Vagina (tissue), 2 donors: ENCODE measurements around the gene HMGXB4. TPM values are rescaled to one million over a fixed set of nuclear protein-coding genes. Genes with fewer than 3 reads are reported as not detected.

Source experiments
- DNase-seq, 2 donors: peaks; one replicate each; pipeline ENCODE4 v3.0.0-alpha.2; 2017; ENCODE audit errors: extremely low spot score in 2 of 2
- H3K27ac ChIP-seq: fragments of 200-600 bp; sonication (generic); one replicate; pipeline ENCODE4 v1.5.1; 2019
- H3K27me3 ChIP-seq: fragments of 200-600 bp; sonication (generic); one replicate; pipeline ENCODE4 v1.5.1; 2019
- H3K36me3 ChIP-seq, 2 donors: fragments of 200-600 bp; sonication (generic); one replicate each; pipeline ENCODE4 v1.5.1; 2017 to 2019
- H3K4me1 ChIP-seq: fragments of 200-600 bp; sonication (generic); one replicate; pipeline ENCODE4 v1.5.1; 2019
- H3K4me3 ChIP-seq, 2 donors: fragments of 200-600 bp; sonication (generic); 1 replicate in 1 of 2; 2 replicates in 1 of 2; pipeline ENCODE4 v1.5.1; 2016 to 2019
- H3K9me3 ChIP-seq: fragments of 200-600 bp; sonication (generic); one replicate; pipeline ENCODE4 v1.5.1; 2019
- CTCF ChIP-seq, 3 experiments: fragments of 450-650 bp in 2 of 3; fragments of 200-600 bp in 1 of 3; sonication (generic) in 1 of 3; IDR thresholded peaks; one replicate each; pipeline ENCODE4 v1.5.1; 2017 to 2019; ENCODE audit warnings: antibody characterized with exemption in 3 of 3, mild to moderate bottlenecking in 2 of 3, moderate library complexity in 2 of 3
- POLR2A ChIP-seq, 2 donors: fragments of 450-650 bp; IDR thresholded peaks; one replicate each; pipeline ENCODE4 v1.6.1; 2017; ENCODE audit warnings: antibody characterized with exemption in 2 of 2, mild to moderate bottlenecking in 2 of 2, moderate library complexity in 2 of 2
- POLR2AphosphoS5 ChIP-seq, 2 donors: sonication (generic); formaldehyde crosslinking; IDR thresholded peaks; one replicate each; pipeline ENCODE4 v1.9.0; 2017; ENCODE audit warnings: antibody characterized with exemption in 2 of 2, mild to moderate bottlenecking in 2 of 2, low read depth in 1 of 2; ENCODE audit not compliant: insufficient read depth in 1 of 2
- intact Hi-C: fragments of 100-400 bp; cut with DNase I; formaldehyde crosslinking; loops from one replicate; pipeline ENCODE4 v1.15.1; 2023
- total RNA-seq: library from RNA; depleted of rRNA; stranded (reverse); fragments of >200 nt; gene quantifications from one replicate; pipeline ENCODE4 v1.2.3, GENCODE V29; 2016

HMGXB4 gene
- total RNA-seq, 1 donor from 2014 or later, result 12.8 TPM

GRCh38 chr22:35296051-35296450 is 38.8 kb downstream of the HMGXB4 start:
- H3K4me3 ChIP-seq, result no peak overlapping the region
- no peaks in the 10 kb centered on the region for H3K9me3 ChIP-seq
- no peak for TF ChIP-seq POLR2A (IDR thresholded peaks at IDR 0.05)
- no peak for TF ChIP-seq POLR2AphosphoS5 (IDR thresholded peaks at IDR 0.05; ENCODE audit: insufficient read depth in 1 of 2, low read depth in 1 of 2)
- intact Hi-C loops, result no loop called here
- H3K27me3 ChIP-seq, result no peaks in the 10 kb centered on the region
- no peak overlapping the region for H3K27ac ChIP-seq
- peaks cover 7% of the 10 kb centered on the region for H3K4me1 ChIP-seq
- no peak for DNase-seq
- peaks cover 0 to 31% of the 10 kb centered on the region in 2 donors for H3K36me3 ChIP-seq

- no peaks in the 10 kb centered on the region for H3K27me3 ChIP-seq
- H3K36me3 ChIP-seq, result peaks cover 0 to 6% of the 10 kb centered on the region in 2 donors
- TF ChIP-seq POLR2A (IDR thresholded peaks at IDR 0.05), result no peak
- no peak for TF ChIP-seq POLR2AphosphoS5 (IDR thresholded peaks at IDR 0.05; ENCODE audit: insufficient read depth in 1 of 2, low read depth in 1 of 2)
- TF ChIP-seq CTCF (IDR thresholded peaks at IDR 0.05), result no peak
- no peak for DNase-seq
- H3K4me1 ChIP-seq, result peaks cover 28% of the 10 kb centered on the region
- peak overlapping the region; percentile 84 to 95 for H3K4me3 ChIP-seq
- no peaks in the 10 kb centered on the region for H3K9me3 ChIP-seq
- H3K27ac ChIP-seq, result peak overlapping the region; percentile 99
- intact Hi-C loops, result no loop called here
Observed at GRCh38 chr22:35299217-35299672, 42.0 kb downstream of the HMGXB4 start.

GRCh38 chr22:35299673-35300499 is 42.6 kb downstream of the HMGXB4 start, which contains the start of gene TOM1:
Gene TOM1, plus strand, starts transcription at chr22:35299894. Its CDS starts 35 bp downstream, at chr22:35299929.
- Histone ChIP-seq H3K27ac (peak within 1 kb of the TSS; percentile 99), H3K9me3 (no peaks in the 10 kb centered on the region), H3K4me1 (peaks cover 31% of the 10 kb centered on the region), H3K36me3 (no peaks in the 10 kb centered on the region), H3K27me3 (no peaks in the 10 kb centered on the region), H3K4me3 (peak within 1 kb of the TSS; percentile 84 to 95)
- intact Hi-C loops, result no loop called here
- peak in 1 of 2 donors; percentile 99 for DNase-seq
- TF ChIP-seq CTCF (IDR thresholded peaks at IDR 0.05), result no peak
- peak; percentile 7 to 83 for TF ChIP-seq POLR2A (IDR thresholded peaks at IDR 0.05)
- peak; percentile 89 to 100 for TF ChIP-seq POLR2AphosphoS5 (IDR thresholded peaks at IDR 0.05; ENCODE audit: insufficient read depth in 1 of 2, low read depth in 1 of 2)

- H3K27ac ChIP-seq, result peak overlapping the region; percentile 99
- TF ChIP-seq POLR2AphosphoS5 (IDR thresholded peaks at IDR 0.05; ENCODE audit: insufficient read depth in 1 of 2, low read depth in 1 of 2), result peak in 1 of 2 donors; percentile 65
- peak in 1 of 2 donors; percentile 8 for TF ChIP-seq POLR2A (IDR thresholded peaks at IDR 0.05)
- no peak for TF ChIP-seq CTCF (IDR thresholded peaks at IDR 0.05)
- no peaks in the 10 kb centered on the region for H3K27me3 ChIP-seq
- H3K9me3 ChIP-seq, result no peaks in the 10 kb centered on the region
- no peaks in the 10 kb centered on the region for H3K36me3 ChIP-seq
- peak overlapping the region; percentile 84 to 95 for H3K4me3 ChIP-seq
- intact Hi-C loops, result no loop called here
- H3K4me1 ChIP-seq, result peaks cover 45% of the 10 kb centered on the region
- DNase-seq, result no peak
Observed at GRCh38 chr22:35301372-35301874, 44.1 kb downstream of the HMGXB4 start.

- TF ChIP-seq CTCF (IDR thresholded peaks at IDR 0.05) (no peak), POLR2A (IDR thresholded peaks at IDR 0.05) (no peak), POLR2AphosphoS5 (IDR thresholded peaks at IDR 0.05; ENCODE audit: insufficient read depth in 1 of 2, low read depth in 1 of 2) (no peak)
- Histone ChIP-seq H3K27ac (peak overlapping the region; percentile 99), H3K4me1 (peaks cover 62% of the 10 kb centered on the region), H3K9me3 (no peaks in the 10 kb centered on the region), H3K4me3 (no peak overlapping the region), H3K27me3 (no peaks in the 10 kb centered on the region), H3K36me3 (no peaks in the 10 kb centered on the region)
- intact Hi-C loops, result no loop called here
- no peak for DNase-seq
Observed at GRCh38 chr22:35303029-35303624, 45.8 kb downstream of the HMGXB4 start.
